SK-N-MC (cell line): ENCODE data around the gene TANC1.

Source experiments
- EZH2 ChIP-seq: fragments of 200-600 bp; sonication (generic); IDR thresholded peaks from one replicate; pipeline ENCODE4 v1.6.1; 2017; ENCODE audit warnings: antibody characterized with exemption
- POLR2AphosphoS5 ChIP-seq: IDR thresholded peaks from 2 replicates; pipeline ENCODE4 v1.6.1; 2012; ENCODE audit warnings: mild to moderate bottlenecking, low read depth, low read length, borderline replicate concordance

GRCh38 chr2:159000072-159000471 is 31.6 kb downstream of the TANC1 start:
- no peak for TF ChIP-seq EZH2
- no peak for TF ChIP-seq POLR2AphosphoS5
